ENCODE measurements around the gene CACNG8. TPM values are rescaled to one million over a fixed set of nuclear protein-coding genes. Genes with fewer than 3 reads are reported as not detected.
"Not testable (repeated sequence)": the region's sequence is repeated elsewhere in the genome, so short reads cannot be mapped to it uniquely, and the experiment has no call there.

CACNG8 gene
- total RNA-seq, 1 donor from 2014 or later = under 0.01 TPM

GRCh38 chr19:53942001-53942786 lies 20.5 kb upstream of the CACNG8 start:
- no peak for TF ChIP-seq CTCF (IDR thresholded peaks at IDR 0.05; ENCODE audit: insufficient read depth, low read length, poor library complexity, severe bottlenecking)
- H3K4me3 ChIP-seq (ENCODE audit: low read depth, low read length) = no peak overlapping the region
- no peaks in the 10 kb centered on the region for H3K36me3 ChIP-seq (ENCODE audit: control insufficient read depth, insufficient read depth, low read length)
- no peak for DNase-seq (ENCODE audit: low read depth)
- H3K27me3 ChIP-seq (ENCODE audit: control insufficient read depth, insufficient read depth, low read length) = peaks cover 17% of the 10 kb centered on the region

- DNase-seq (ENCODE audit: low read depth) = no peak
- TF ChIP-seq CTCF (IDR thresholded peaks at IDR 0.05; ENCODE audit: insufficient read depth, low read length, poor library complexity, severe bottlenecking) = no peak
- Histone ChIP-seq H3K36me3 (ENCODE audit: control insufficient read depth, insufficient read depth, low read length) (no peaks in the 10 kb centered on the region), H3K4me3 (ENCODE audit: low read depth, low read length) (no peak overlapping the region), H3K27me3 (ENCODE audit: control insufficient read depth, insufficient read depth, low read length) (peaks cover 17% of the 10 kb centered on the region)
These were observed 18.3 kb upstream of the CACNG8 start for GRCh38 chr19:53944416-53944815.

GRCh38 chr19:53944933-53945332 lies 17.8 kb upstream of the CACNG8 start:
- H3K27me3 ChIP-seq (ENCODE audit: control insufficient read depth, insufficient read depth, low read length) = peaks cover 17% of the 10 kb centered on the region
- no peak for DNase-seq (ENCODE audit: low read depth)
- no peak for TF ChIP-seq CTCF (IDR thresholded peaks at IDR 0.05; ENCODE audit: insufficient read depth, low read length, poor library complexity, severe bottlenecking)

GRCh38 chr19:53945441-53945840 lies 17.3 kb upstream of the CACNG8 start:
- no peak for TF ChIP-seq CTCF (IDR thresholded peaks at IDR 0.05; ENCODE audit: insufficient read depth, low read length, poor library complexity, severe bottlenecking)
- peaks cover 17% of the 10 kb centered on the region for H3K27me3 ChIP-seq (ENCODE audit: control insufficient read depth, insufficient read depth, low read length)
- H3K36me3 ChIP-seq (ENCODE audit: control insufficient read depth, insufficient read depth, low read length) = no peaks in the 10 kb centered on the region
- H3K4me3 ChIP-seq (ENCODE audit: low read depth, low read length) = no peak overlapping the region
- DNase-seq (ENCODE audit: low read depth) = no peak

More at GRCh38 chr19:53944933-53945332, 17.8 kb upstream of the CACNG8 start:
- no peaks in the 10 kb centered on the region for H3K36me3 ChIP-seq (ENCODE audit: control insufficient read depth, insufficient read depth, low read length)
- no peak overlapping the region for H3K4me3 ChIP-seq (ENCODE audit: low read depth, low read length)

- no peaks in the 10 kb centered on the region for H3K36me3 ChIP-seq (ENCODE audit: control insufficient read depth, insufficient read depth, low read length)
- no peak for DNase-seq (ENCODE audit: low read depth)
- peaks cover 17% of the 10 kb centered on the region for H3K27me3 ChIP-seq (ENCODE audit: control insufficient read depth, insufficient read depth, low read length)
- no peak for TF ChIP-seq CTCF (IDR thresholded peaks at IDR 0.05; ENCODE audit: insufficient read depth, low read length, poor library complexity, severe bottlenecking)
- H3K4me3 ChIP-seq (ENCODE audit: low read depth, low read length) = no peak overlapping the region
These were observed 16.7 kb upstream of the CACNG8 start for GRCh38 chr19:53945998-53946397.

GRCh38 chr19:53947624-53948023 lies 15.1 kb upstream of the CACNG8 start:
- no peaks in the 10 kb centered on the region for H3K36me3 ChIP-seq (ENCODE audit: control insufficient read depth, insufficient read depth, low read length)
- DNase-seq (ENCODE audit: low read depth) = no peak
- TF ChIP-seq CTCF (IDR thresholded peaks at IDR 0.05; ENCODE audit: insufficient read depth, low read length, poor library complexity, severe bottlenecking) = no peak
- H3K4me3 ChIP-seq (ENCODE audit: low read depth, low read length) = no peak overlapping the region
- peaks cover 6% of the 10 kb centered on the region for H3K27me3 ChIP-seq (ENCODE audit: control insufficient read depth, insufficient read depth, low read length)

GRCh38 chr19:53948611-53949010 lies 14.1 kb upstream of the CACNG8 start:
- H3K36me3 ChIP-seq (ENCODE audit: control insufficient read depth, insufficient read depth, low read length); H3K4me3 ChIP-seq (ENCODE audit: low read depth, low read length); DNase-seq (ENCODE audit: low read depth); H3K27me3 ChIP-seq (ENCODE audit: control insufficient read depth, insufficient read depth, low read length): not testable (repeated sequence)
